ENCODE measurements around the gene FAM163B.
A peak's percentile ranks its signal among the peaks of the same experiment; 100 is the strongest.

FAM163B gene

GRCh38 chr9:133560311-133560710 lies 48.9 kb downstream of the FAM163B start:
- no peak overlapping the region for H3K4me3 ChIP-seq (ENCODE audit: low read length)
- no peaks in the 10 kb centered on the region for H3K9me2 ChIP-seq (replicated peaks; ENCODE audit: control insufficient read depth, low read length)
- TF ChIP-seq, protein P1, sequence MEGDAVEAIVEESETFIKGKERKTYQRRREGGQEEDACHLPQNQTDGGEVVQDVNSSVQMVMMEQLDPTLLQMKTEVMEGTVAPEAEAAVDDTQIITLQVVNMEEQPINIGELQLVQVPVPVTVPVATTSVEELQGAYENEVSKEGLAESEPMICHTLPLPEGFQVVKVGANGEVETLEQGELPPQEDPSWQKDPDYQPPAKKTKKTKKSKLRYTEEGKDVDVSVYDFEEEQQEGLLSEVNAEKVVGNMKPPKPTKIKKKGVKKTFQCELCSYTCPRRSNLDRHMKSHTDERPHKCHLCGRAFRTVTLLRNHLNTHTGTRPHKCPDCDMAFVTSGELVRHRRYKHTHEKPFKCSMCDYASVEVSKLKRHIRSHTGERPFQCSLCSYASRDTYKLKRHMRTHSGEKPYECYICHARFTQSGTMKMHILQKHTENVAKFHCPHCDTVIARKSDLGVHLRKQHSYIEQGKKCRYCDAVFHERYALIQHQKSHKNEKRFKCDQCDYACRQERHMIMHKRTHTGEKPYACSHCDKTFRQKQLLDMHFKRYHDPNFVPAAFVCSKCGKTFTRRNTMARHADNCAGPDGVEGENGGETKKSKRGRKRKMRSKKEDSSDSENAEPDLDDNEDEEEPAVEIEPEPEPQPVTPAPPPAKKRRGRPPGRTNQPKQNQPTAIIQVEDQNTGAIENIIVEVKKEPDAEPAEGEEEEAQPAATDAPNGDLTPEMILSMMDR (IDR thresholded peaks at IDR 0.05; ENCODE audit: low read depth, low read length, poor library complexity, severe bottlenecking) = no peak
- no peak for TF ChIP-seq EZH2phosphoT487 (IDR thresholded peaks at IDR 0.05; ENCODE audit: borderline replicate concordance, low read length)
- no peaks in the 10 kb centered on the region for H3F3A ChIP-seq (ENCODE audit: control insufficient read depth, insufficient read depth)
- no peaks in the 10 kb centered on the region for H4K20me1 ChIP-seq (ENCODE audit: control insufficient read depth, insufficient read depth, low read depth, low read length)
- no peaks in the 10 kb centered on the region for H3K79me2 ChIP-seq (ENCODE audit: control insufficient read depth, low read length)
- peaks cover 39% of the 10 kb centered on the region for H3K4me1 ChIP-seq (ENCODE audit: control insufficient read depth, low read length)
- H3K4me2 ChIP-seq (ENCODE audit: low read length) = no peak overlapping the region
- no peaks in the 10 kb centered on the region for H3K36me3 ChIP-seq (ENCODE audit: control insufficient read depth, low read length)
- no peaks in the 10 kb centered on the region for H3K9me3 ChIP-seq (ENCODE audit: control insufficient read depth, insufficient read depth, low read length)
- H3K27me3 ChIP-seq (ENCODE audit: control insufficient read depth, low read length) = peaks cover 8% of the 10 kb centered on the region
- H3K27ac ChIP-seq (ENCODE audit: low read depth, low read length) = no peak overlapping the region

GRCh38 chr9:133558191-133559126 lies 50.7 kb downstream of the FAM163B start:
- Histone ChIP-seq H3K4me2 (ENCODE audit: low read length) (peak overlapping the region; percentile 69), H3F3A (ENCODE audit: control insufficient read depth, insufficient read depth) (no peaks in the 10 kb centered on the region), H3K9me2 (replicated peaks; ENCODE audit: control insufficient read depth, low read length) (no peaks in the 10 kb centered on the region), H3K4me1 (ENCODE audit: control insufficient read depth, low read length) (peaks cover 38% of the 10 kb centered on the region), H3K79me2 (ENCODE audit: control insufficient read depth, low read length) (no peaks in the 10 kb centered on the region), H3K27ac (ENCODE audit: low read depth, low read length) (0 out of 2 replicates have a peak overlapping the region, but pooled peaks have one; percentile 6), H3K27me3 (ENCODE audit: control insufficient read depth, low read length) (peaks cover 8% of the 10 kb centered on the region), H3K4me3 (ENCODE audit: low read length) (peak overlapping the region; percentile 23), H4K20me1 (ENCODE audit: control insufficient read depth, insufficient read depth, low read depth, low read length) (no peaks in the 10 kb centered on the region), H3K36me3 (ENCODE audit: control insufficient read depth, low read length) (no peaks in the 10 kb centered on the region), H3K9me3 (ENCODE audit: control insufficient read depth, insufficient read depth, low read length) (no peaks in the 10 kb centered on the region)
- no peak for TF ChIP-seq EZH2phosphoT487 (IDR thresholded peaks at IDR 0.05; ENCODE audit: borderline replicate concordance, low read length)
- TF ChIP-seq, protein P1 (IDR thresholded peaks at IDR 0.05; ENCODE audit: low read depth, low read length, poor library complexity, severe bottlenecking) = no peak

DNA sequence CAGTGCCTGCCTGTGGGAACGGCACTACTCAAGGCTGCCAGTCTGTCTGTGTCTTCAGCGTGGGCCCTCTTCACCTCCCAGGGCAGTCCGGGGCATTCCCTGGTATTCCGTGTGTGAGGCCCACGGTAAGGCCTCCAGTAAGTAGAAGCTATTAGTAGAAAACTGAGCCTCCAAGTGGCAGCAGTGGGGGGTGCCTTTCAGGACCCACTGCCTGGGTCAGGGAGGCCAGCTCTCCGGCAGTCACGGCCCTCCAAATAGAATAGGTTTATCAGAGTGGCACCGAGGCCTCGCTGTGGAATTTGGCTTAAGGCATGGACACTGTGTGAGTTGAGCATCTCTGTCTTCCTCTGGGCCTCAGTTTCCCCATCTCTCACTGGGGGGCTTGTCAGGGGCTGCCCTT lies 51.6 kb downstream of the FAM163B start:
- Histone ChIP-seq H3K9me3 (ENCODE audit: control insufficient read depth, insufficient read depth, low read length) (no peaks in the 10 kb centered on the region), H3K4me3 (ENCODE audit: low read length) (no peak overlapping the region), H3K27ac (ENCODE audit: low read depth, low read length) (no peak overlapping the region)

More for the DNA sequence above, 51.6 kb downstream of the FAM163B start:
- no peaks in the 10 kb centered on the region for H3K9me2 ChIP-seq (replicated peaks; ENCODE audit: control insufficient read depth, low read length)
- no peaks in the 10 kb centered on the region for H3F3A ChIP-seq (ENCODE audit: control insufficient read depth, insufficient read depth)
- no peaks in the 10 kb centered on the region for H4K20me1 ChIP-seq (ENCODE audit: control insufficient read depth, insufficient read depth, low read depth, low read length)
- peak overlapping the region; percentile 69 for H3K4me2 ChIP-seq (ENCODE audit: low read length)
- no peaks in the 10 kb centered on the region for H3K36me3 ChIP-seq (ENCODE audit: control insufficient read depth, low read length)
- peaks cover 34% of the 10 kb centered on the region for H3K4me1 ChIP-seq (ENCODE audit: control insufficient read depth, low read length)
- TF ChIP-seq EZH2phosphoT487 (IDR thresholded peaks at IDR 0.05; ENCODE audit: borderline replicate concordance, low read length) = no peak
- TF ChIP-seq, protein P1 (IDR thresholded peaks at IDR 0.05; ENCODE audit: low read depth, low read length, poor library complexity, severe bottlenecking) = no peak
- no peaks in the 10 kb centered on the region for H3K79me2 ChIP-seq (ENCODE audit: control insufficient read depth, low read length)
- peaks cover 8% of the 10 kb centered on the region for H3K27me3 ChIP-seq (ENCODE audit: control insufficient read depth, low read length)

Data from DOHH2 (cell line).